HEK293T (cell line): ENCODE data around the gene KCTD11.
A peak's percentile ranks its signal among the peaks of the same experiment; 100 is the strongest.

Experiments
- CTCF ChIA-PET: fragments of 350-600 bp; formaldehyde crosslinking; extraction: SDS; loops from one replicate; lab custom pipeline; 2021; ENCODE audit warnings: antibody characterized with exemption, inconsistent platforms; lab: Yijun Ruan, JAX
- POLR2A ChIA-PET: fragments of 350-600 bp; formaldehyde crosslinking; extraction: SDS; loops from one replicate; lab custom pipeline; 2020; ENCODE audit warnings: antibody characterized with exemption, inconsistent platforms; lab: Yijun Ruan, JAX
- DNase-seq: peaks from one replicate; pipeline ENCODE4 v3.0.0; 2012; ENCODE audit warnings: mixed read lengths; ENCODE audit errors: extremely low spot score
- ARNT ChIP-seq: fragments of 450-650 bp; IDR thresholded peaks from 2 replicates; pipeline ENCODE4 v1.6.1; 2017; ENCODE audit warnings: mild to moderate bottlenecking
- BHLHE40 ChIP-seq: fragments of 450-650 bp; IDR thresholded peaks from 2 replicates; pipeline ENCODE4 v1.6.1; 2016; ENCODE audit warnings: mild to moderate bottlenecking, moderate library complexity, borderline replicate concordance
- CTBP1 ChIP-seq: fragments of 450-650 bp; IDR thresholded peaks from 2 replicates; pipeline ENCODE4 v1.6.1; 2016; ENCODE audit warnings: borderline replicate concordance
- ELF4 ChIP-seq: fragments of 450-650 bp; IDR thresholded peaks from 2 replicates; pipeline ENCODE4 v1.6.1; 2017; ENCODE audit warnings: antibody characterized with exemption
- FOXA1 ChIP-seq: fragments of 450-650 bp; IDR thresholded peaks from 2 replicates; pipeline ENCODE4 v1.6.1; 2016; ENCODE audit warnings: mild to moderate bottlenecking
- FOXK2 ChIP-seq: fragments of 450-650 bp; IDR thresholded peaks from 2 replicates; pipeline ENCODE4 v1.6.1; 2016; ENCODE audit warnings: mild to moderate bottlenecking
- FOXM1 ChIP-seq: fragments of 450-650 bp; IDR thresholded peaks from 2 replicates; pipeline ENCODE4 v1.6.1; 2017; ENCODE audit warnings: mild to moderate bottlenecking, borderline replicate concordance
- HDGF ChIP-seq: fragments of 450-650 bp; IDR thresholded peaks from 2 replicates; pipeline ENCODE4 v1.6.1; 2017; ENCODE audit warnings: antibody characterized with exemption, borderline replicate concordance
- L3MBTL2 ChIP-seq: fragments of 450-650 bp; conservative IDR thresholded peaks from 2 replicates; pipeline ENCODE4 v1.6.1; 2016; ENCODE audit warnings: mild to moderate bottlenecking
- LEF1 ChIP-seq: fragments of 450-650 bp; IDR thresholded peaks from 2 replicates; pipeline ENCODE4 v1.6.1; 2017; ENCODE audit warnings: mild to moderate bottlenecking, borderline replicate concordance
- NFRKB ChIP-seq: fragments of 450-650 bp; IDR thresholded peaks from 2 replicates; pipeline ENCODE4 v1.6.1; 2016; ENCODE audit warnings: mild to moderate bottlenecking, moderate library complexity
- SP1 ChIP-seq: fragments of 450-650 bp; IDR thresholded peaks from 2 replicates; pipeline ENCODE4 v1.6.1; 2017
- SUZ12 ChIP-seq: fragments of 450-650 bp; IDR thresholded peaks from 2 replicates; pipeline ENCODE4 v1.6.1; 2016; ENCODE audit warnings: mild to moderate bottlenecking
- TARDBP ChIP-seq: fragments of 450-650 bp; IDR thresholded peaks from 2 replicates; pipeline ENCODE4 v1.6.1; 2016
- ZNF384 ChIP-seq: fragments of 450-650 bp; IDR thresholded peaks from 2 replicates; pipeline ENCODE4 v1.6.1; 2016
- TF ChIP-seq, protein P1 (sequence below): fragments of 450-650 bp; IDR thresholded peaks from 2 replicates; pipeline ENCODE4 v1.6.1; 2016

The KCTD11 gene

DNA sequence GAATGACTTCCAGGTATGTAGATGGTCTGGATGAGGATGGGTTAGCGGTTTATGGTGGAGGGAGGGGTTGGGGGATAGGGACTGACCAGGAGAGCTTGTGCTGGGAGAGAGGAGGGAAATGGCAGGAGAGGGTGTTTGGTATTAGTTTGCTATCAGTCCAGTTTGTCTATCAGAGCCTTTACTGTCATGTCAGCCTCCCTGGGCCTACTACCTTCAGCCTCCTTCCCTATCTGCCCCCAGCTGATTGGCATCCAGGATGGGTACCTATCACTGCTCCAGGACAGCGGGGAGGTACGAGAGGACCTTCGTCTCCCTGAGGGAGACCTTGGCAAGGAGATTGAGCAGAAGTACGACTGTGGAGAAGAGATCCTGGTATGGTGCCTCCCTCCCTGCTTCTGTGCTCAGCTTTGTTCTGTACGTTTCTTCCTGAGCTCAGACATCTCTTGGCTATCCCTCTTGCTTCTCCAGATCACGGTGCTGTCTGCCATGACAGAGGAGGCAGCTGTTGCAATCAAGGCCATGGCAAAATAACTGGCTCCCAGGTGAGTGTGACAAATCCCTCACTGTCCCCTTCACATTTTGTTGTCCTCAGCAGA lies 40.8 kb upstream of the KCTD11 start:
- ChIA-PET POLR2A (interaction anchor here (1.1 to 1.5 kb wide), 2 partner anchors 18 to 37 kb away, joined by 3 to 6 read pairs; partner anchors contain the start of gene NEURL4), CTCF (interaction anchor here (0.6 kb wide), 1 partner anchor 14 kb away, joined by 4 read pairs; no protein-coding TSS in a partner anchor)
- no peak for DNase-seq
- TF ChIP-seq FOXK2 (no peak), SP1 (no peak), ZNF384 (no peak), FOXM1 (no peak), L3MBTL2 (no peak), ARNT (no peak), FOXA1 (no peak), TARDBP (no peak), LEF1 (no peak), HDGF (no peak)

DNA sequence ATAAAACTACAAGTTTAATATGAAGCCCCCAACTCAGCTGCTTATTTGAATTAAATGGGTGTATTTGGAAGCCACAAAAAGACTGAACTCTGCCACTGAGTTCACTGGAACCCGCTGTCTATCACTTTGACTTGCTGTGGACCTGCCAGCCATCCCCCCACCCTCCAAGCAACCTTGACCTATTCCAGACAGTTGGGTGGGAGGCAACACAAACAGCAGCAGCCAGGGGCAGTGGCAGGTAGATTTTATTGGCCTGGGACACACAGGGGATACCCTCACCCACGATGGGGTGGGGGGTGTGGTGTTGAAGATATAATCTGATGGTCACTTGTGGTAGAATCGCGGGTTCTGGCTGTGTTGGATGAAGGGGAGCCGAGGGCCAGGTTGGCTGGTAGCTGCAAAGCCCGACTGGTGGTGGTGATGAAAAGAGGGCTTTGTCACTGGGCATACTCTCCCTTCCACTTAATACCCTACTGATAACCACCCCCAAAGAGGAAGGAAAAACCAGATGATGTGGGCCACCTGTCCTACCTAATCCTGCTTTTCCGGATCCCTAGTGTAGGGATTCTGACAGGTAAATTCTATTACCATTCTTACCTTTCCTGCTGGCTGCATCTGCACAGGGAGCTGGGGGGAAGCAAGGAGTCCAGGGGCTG lies 39.4 kb upstream of the KCTD11 start:
- CTCF ChIA-PET: interaction anchor here (1.2 to 1.4 kb wide), 2 partner anchors 12 to 248 kb away, joined by 3 to 5 read pairs; no protein-coding TSS in a partner anchor
- no peak for TF ChIP-seq ZNF384
- no peak for TF ChIP-seq SP1
- no peak for DNase-seq
- POLR2A ChIA-PET: interaction anchor here (0.8 to 6.4 kb wide), 6 partner anchors 15 to 71 kb away, joined by 3 to 56 read pairs (median 4); partner anchors contain the start of gene NEURL4

DNA sequence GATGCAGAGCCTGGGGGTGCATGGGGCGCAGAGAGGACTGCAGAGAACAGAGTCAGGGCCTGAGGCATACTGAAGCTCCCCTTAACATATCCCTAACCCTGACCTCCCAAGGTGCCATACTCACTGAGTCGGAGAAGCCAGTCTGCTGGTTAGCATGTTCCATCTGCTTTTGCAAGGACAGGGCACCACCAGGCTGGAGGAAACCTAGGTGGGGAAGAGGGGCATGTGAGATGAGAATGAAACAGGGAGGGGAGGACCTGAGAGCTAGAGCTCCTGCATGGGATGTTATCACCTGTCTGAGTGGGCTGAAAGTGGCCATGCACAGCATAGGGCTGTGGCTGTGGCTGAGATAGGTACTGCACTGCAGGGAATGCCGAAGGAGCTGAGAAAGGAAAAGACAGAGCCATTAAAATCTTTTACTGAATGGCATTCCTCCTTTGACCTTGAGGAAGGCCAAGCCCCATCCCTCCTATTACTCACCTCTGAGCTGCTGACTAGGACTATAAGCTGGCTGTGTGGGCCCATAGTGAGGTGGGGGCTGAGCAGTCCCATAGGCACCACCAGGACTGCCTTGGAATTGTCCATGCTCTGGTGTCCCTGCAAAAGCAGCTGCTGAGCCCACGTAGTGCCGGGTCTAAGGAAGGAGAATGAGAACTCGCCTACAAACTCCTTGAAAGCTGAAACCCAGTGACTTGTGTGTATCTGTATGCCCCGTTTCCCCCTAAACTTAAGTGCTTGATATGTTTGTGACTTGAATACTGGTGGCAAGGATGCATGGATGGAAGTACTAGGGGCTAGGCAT lies 38.7 kb upstream of the KCTD11 start:
- ChIA-PET CTCF (interaction anchor here (1.2 to 1.4 kb wide), 3 partner anchors 12 to 247 kb away, joined by 3 to 5 read pairs (median 3); partner anchors contain the start of gene NEURL4), POLR2A (interaction anchor here (0.8 to 6.4 kb wide), 7 partner anchors 15 to 92 kb away, joined by 3 to 56 read pairs (median 6); partner anchors contain the start of genes GABARAP and NEURL4)
- DNase-seq: peak; percentile 33
- TF ChIP-seq SP1 (no peak), FOXM1 (no peak), SUZ12 (no peak), BHLHE40 (no peak; the same call in 1 of the 2 replicates), ELF4 (no peak), FOXA1 (no peak), HDGF (no peak), FOXK2 (no peak), CTBP1 (no peak), TARDBP (no peak), LEF1 (no peak), ZNF384 (no peak)
- TF ChIP-seq, protein P1, sequence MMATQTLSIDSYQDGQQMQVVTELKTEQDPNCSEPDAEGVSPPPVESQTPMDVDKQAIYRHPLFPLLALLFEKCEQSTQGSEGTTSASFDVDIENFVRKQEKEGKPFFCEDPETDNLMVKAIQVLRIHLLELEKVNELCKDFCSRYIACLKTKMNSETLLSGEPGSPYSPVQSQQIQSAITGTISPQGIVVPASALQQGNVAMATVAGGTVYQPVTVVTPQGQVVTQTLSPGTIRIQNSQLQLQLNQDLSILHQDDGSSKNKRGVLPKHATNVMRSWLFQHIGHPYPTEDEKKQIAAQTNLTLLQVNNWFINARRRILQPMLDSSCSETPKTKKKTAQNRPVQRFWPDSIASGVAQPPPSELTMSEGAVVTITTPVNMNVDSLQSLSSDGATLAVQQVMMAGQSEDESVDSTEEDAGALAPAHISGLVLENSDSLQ: no peak

DNA sequence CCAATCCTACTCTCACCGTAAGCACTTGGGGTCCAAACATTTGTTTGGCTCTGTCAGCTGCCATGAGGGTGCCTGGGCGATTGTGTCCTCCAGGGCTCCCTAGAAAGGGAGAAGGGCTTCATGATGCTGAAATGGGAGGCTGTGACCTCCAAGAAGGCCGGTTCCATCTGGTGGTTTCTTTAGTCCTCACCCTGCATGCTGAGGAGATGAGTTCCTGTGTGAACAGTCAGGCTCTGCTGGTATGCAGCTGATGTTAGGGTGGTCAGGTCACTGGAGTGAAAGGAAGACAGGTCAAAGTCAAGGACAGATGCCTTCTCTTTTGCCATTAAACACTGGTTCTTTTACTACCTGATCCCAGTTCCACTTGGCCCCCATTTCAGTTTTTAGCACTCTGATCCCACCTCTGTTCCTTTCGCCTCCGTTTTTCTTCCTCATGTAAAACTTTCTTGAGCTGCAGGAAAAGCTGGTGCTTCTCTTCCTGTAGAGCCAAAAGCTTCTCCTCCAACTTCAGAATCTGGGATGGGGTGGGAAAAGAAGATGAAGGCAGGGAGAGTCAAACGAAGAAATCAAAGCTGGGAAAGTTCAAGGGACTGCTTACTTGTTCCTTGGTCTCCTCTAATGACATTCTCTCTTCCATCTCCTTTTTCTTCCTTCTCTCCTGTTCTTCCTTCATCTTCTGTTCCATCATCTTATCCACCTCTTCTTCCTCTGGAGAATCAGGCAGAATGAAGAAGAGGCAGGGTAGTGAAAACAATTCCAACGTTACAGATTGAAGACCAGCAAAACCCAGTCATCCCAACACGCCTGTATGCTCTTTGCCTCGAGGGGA lies 37.9 kb upstream of the KCTD11 start:
- ChIA-PET POLR2A (interaction anchor here (0.6 to 6.4 kb wide), 8 partner anchors 14 to 93 kb away, joined by 3 to 56 read pairs (median 5); partner anchors contain the start of genes GABARAP, NEURL4, SLC2A4 and TMEM256), CTCF (interaction anchor here (1.2 to 1.4 kb wide), 3 partner anchors 11 to 246 kb away, joined by 3 to 5 read pairs (median 3); partner anchors contain the start of gene NEURL4)
- TF ChIP-seq, protein P1: no peak
- TF ChIP-seq SUZ12: no peak
- no peak for TF ChIP-seq FOXA1
- TF ChIP-seq TARDBP: no peak
- no peak for DNase-seq

GRCh38 chr17:7314719-7315569 lies 37.0 kb upstream of the KCTD11 start, which contains the start of gene GPS2:
TSS of gene GPS2 (minus strand) at chr17:7315360. CDS start at chr17:7315052, 308 bp downstream.
- ChIA-PET CTCF (interaction anchor here (0.7 kb wide), 1 partner anchor 10 kb away, joined by 4 read pairs; no protein-coding TSS in a partner anchor), POLR2A (interaction anchor here (0.6 to 6.4 kb wide), 5 partner anchors 13 to 94 kb away, joined by 4 to 56 read pairs (median 7); partner anchors contain the start of genes NEURL4, SLC2A4 and TMEM256)
- TF ChIP-seq ARNT (peak; percentile 50; the same call in 1 of the 2 replicates), CTBP1 (no peak), HDGF (peak; percentile 80; the same call in 1 of the 2 replicates), SUZ12 (no peak), ELF4 (peak; percentile 83), FOXK2 (no peak), TARDBP (no peak), FOXA1 (no peak), ZNF384 (no peak), L3MBTL2 (peak; percentile 68), NFRKB (no peak)
- TF ChIP-seq, protein P1: no peak
- DNase-seq: peak; percentile 92
